HepG2 (cell line): ENCODE data around the gene IGSF11. TPM values are rescaled to one million over a fixed set of nuclear protein-coding genes. Genes with fewer than 3 reads are reported as not detected.

Experiments
- ATAC-seq: fragments of 200-7000 bp; cut with Tn5 transposase; 3 replicates; pipeline ENCODE4 v1.9.1; 2020; ENCODE audit warnings: mild to moderate bottlenecking, moderate library complexity
- BruUV-seq: library from RNA; stranded (reverse); fragments of 400-500 nt; replicated peaks from 2 replicates; lab custom pipeline; 2021; lab: Mats Ljungman, UMichigan
- CTCF ChIA-PET: fragments of 300-600 bp; formaldehyde crosslinking; extraction: SDS; loops from one replicate; lab custom pipeline; 2021; ENCODE audit warnings: low total read pairs, inconsistent platforms, low intra/inter-chr PET ratio; lab: Yijun Ruan, JAX
- POLR2A ChIA-PET: fragments of 350-600 bp; sonication (Branson Sonifier 250); formaldehyde crosslinking; loops from one replicate; lab custom pipeline; 2020; ENCODE audit warnings: antibody characterized with exemption, inconsistent platforms; lab: Yijun Ruan, JAX
- DNase-seq: peaks from one replicate; pipeline ENCODE4 v3.0.0-alpha.2; 2015; ENCODE audit warnings: low spot score
- FAIRE-seq: peaks from 3 replicates; lab custom pipeline; 2011; peaks lifted over from hg19 to GRCh38; lab: Jason Lieb, UNC
- H2AFZ ChIP-seq: one replicate; pipeline ENCODE4 v1.6.1; 2011; ENCODE audit warnings: low read length, inconsistent platforms
- H3K27ac ChIP-seq: fragments of 300-600 bp; 3 replicates; pipeline ENCODE4 v1.8.0; 2011; ENCODE audit warnings: mixed run types, mild to moderate bottlenecking, mixed read lengths, low read length, inconsistent platforms; ENCODE audit not compliant: insufficient read depth; ENCODE audit errors: extremely low read length
- H3K27me3 ChIP-seq, 2 experiments: fragments of 200-600 bp in 1 of 2; 2 replicates in 1 of 2; 3 replicates in 1 of 2; pipeline versions ENCODE4 v1.6.0 to v1.8.0; 2011; ENCODE audit warnings: low read length in 2 of 2, mild to moderate bottlenecking in 2 of 2, moderate library complexity in 2 of 2, inconsistent platforms in 1 of 2; ENCODE audit not compliant: insufficient read depth in 2 of 2, control insufficient read depth in 1 of 2
- H3K36me3 ChIP-seq, 2 experiments: fragments of 200-600 bp in 1 of 2; replicated peaks in 1 of 2; 2 replicates in 1 of 2; 3 replicates in 1 of 2; pipeline versions ENCODE4 v1.5.1 to v1.8.0; 2011; ENCODE audit warnings: low read length in 2 of 2, inconsistent platforms in 1 of 2; ENCODE audit not compliant: insufficient read depth in 2 of 2, control insufficient read depth in 1 of 2
- H3K4me1 ChIP-seq: 2 replicates; pipeline ENCODE4 v1.5.1; 2012; ENCODE audit warnings: low read length, inconsistent platforms; ENCODE audit not compliant: insufficient read depth
- H3K4me2 ChIP-seq: 2 replicates; pipeline ENCODE4 v1.6.0; 2011; ENCODE audit warnings: low read depth, low read length, inconsistent platforms
- H3K4me3 ChIP-seq, 3 experiments: fragments of 200-600 bp in 1 of 3; sonication (generic), shearing (Covaris generic) in 1 of 3; replicated peaks in 1 of 3; 2 replicates each; pipeline ENCODE4 v1.5.1; 2011 to 2016; ENCODE audit warnings: low read length in 3 of 3, inconsistent platforms in 2 of 3, low read depth in 2 of 3, mild to moderate bottlenecking in 2 of 3, control low read depth in 1 of 3, mixed read lengths in 1 of 3; ENCODE audit not compliant: insufficient read depth in 1 of 3
- H3K79me2 ChIP-seq: one replicate; pipeline ENCODE4 v1.6.1; 2011; ENCODE audit warnings: low read length, inconsistent platforms; ENCODE audit not compliant: insufficient read depth
- H3K9ac ChIP-seq: 2 replicates; pipeline ENCODE4 v1.6.0; 2011; ENCODE audit warnings: mild to moderate bottlenecking, low read depth, low read length, inconsistent platforms; ENCODE audit not compliant: insufficient read depth
- H3K9me3 ChIP-seq: 2 replicates; pipeline ENCODE4 v1.5.1; 2012; ENCODE audit warnings: mild to moderate bottlenecking, low read length
- H4K20me1 ChIP-seq: 2 replicates; pipeline ENCODE4 v1.6.0; 2011; ENCODE audit warnings: inconsistent platforms, mild to moderate bottlenecking, low read length, moderate library complexity; ENCODE audit not compliant: insufficient read depth
- ARNT ChIP-seq: fragments of 450-650 bp; IDR thresholded peaks from 2 replicates; pipeline ENCODE4 v1.6.1; 2017
- ARNT2 ChIP-seq: sonication (generic); formaldehyde crosslinking; IDR thresholded peaks from 2 replicates; pipeline ENCODE4 v1.8.0; 2022; ENCODE audit warnings: mild to moderate bottlenecking, low read depth, missing genetic modification reagents, moderate library complexity
- ELF1 ChIP-seq: sonication (generic); formaldehyde crosslinking; IDR thresholded peaks from 2 replicates; pipeline ENCODE4 v1.4.0; 2020; ENCODE audit warnings: missing genetic modification reagents
- HIVEP1 ChIP-seq: sonication (generic); formaldehyde crosslinking; IDR thresholded peaks from 2 replicates; pipeline ENCODE4 v1.4.0; 2020; ENCODE audit warnings: mild to moderate bottlenecking, missing genetic modification reagents
- MEIS1 ChIP-seq: sonication (generic); formaldehyde crosslinking; IDR thresholded peaks from 2 replicates; pipeline ENCODE4 v1.9.0; 2021; ENCODE audit warnings: mild to moderate bottlenecking, missing genetic modification reagents, moderate library complexity, borderline replicate concordance
- MYC ChIP-seq: sonication (generic); formaldehyde crosslinking; IDR thresholded peaks from 2 replicates; pipeline ENCODE4 v1.9.0; 2021; ENCODE audit warnings: missing genetic modification reagents, borderline replicate concordance
- PAF1 ChIP-seq: IDR thresholded peaks from 2 replicates; pipeline ENCODE4 v1.6.1; 2016; ENCODE audit warnings: missing genetic modification reagents, missing compliant biosample characterization
- PAX8 ChIP-seq: sonication (generic); formaldehyde crosslinking; IDR thresholded peaks from 2 replicates; pipeline ENCODE4 v1.8.0; 2022; ENCODE audit warnings: mild to moderate bottlenecking, missing genetic modification reagents, borderline replicate concordance
- PHF21A ChIP-seq: sonication (generic); formaldehyde crosslinking; IDR thresholded peaks from 2 replicates; pipeline ENCODE4 v1.5.0; 2020; ENCODE audit warnings: mild to moderate bottlenecking, missing genetic modification reagents
- PITX1 ChIP-seq: sonication (generic); formaldehyde crosslinking; IDR thresholded peaks from 2 replicates; pipeline ENCODE4 v1.5.1; 2020; ENCODE audit warnings: mild to moderate bottlenecking, missing genetic modification reagents
- SOX5 ChIP-seq: IDR thresholded peaks from 2 replicates; pipeline ENCODE4 v1.6.1; 2016; ENCODE audit warnings: borderline replicate concordance
- TBL1XR1 ChIP-seq: fragments of 150-350 bp; IDR thresholded peaks from 2 replicates; pipeline ENCODE4 v1.6.1; 2014; ENCODE audit warnings: borderline replicate concordance, low read length; ENCODE audit not compliant: partially characterized antibody
- ZBTB8A ChIP-seq: sonication (generic); formaldehyde crosslinking; IDR thresholded peaks from 2 replicates; pipeline ENCODE4 v1.4.0; 2020; ENCODE audit warnings: mild to moderate bottlenecking, low read depth, missing genetic modification reagents, borderline replicate concordance
- ZFP37 ChIP-seq: sonication (generic); formaldehyde crosslinking; IDR thresholded peaks from 2 replicates; pipeline ENCODE4 v1.4.0; 2020; ENCODE audit warnings: missing genetic modification reagents, borderline replicate concordance
- ZNF530 ChIP-seq: sonication (generic); formaldehyde crosslinking; IDR thresholded peaks from 2 replicates; pipeline ENCODE4 v1.5.0; 2020; ENCODE audit warnings: low read depth, mild to moderate bottlenecking, missing genetic modification reagents
- ZNF564 ChIP-seq: sonication (generic); formaldehyde crosslinking; IDR thresholded peaks from 2 replicates; pipeline ENCODE4 v1.8.1; 2023; ENCODE audit warnings: mild to moderate bottlenecking, missing genetic modification reagents
- ZNF781 ChIP-seq: sonication (generic); formaldehyde crosslinking; IDR thresholded peaks from 2 replicates; pipeline ENCODE4 v1.5.1; 2020; ENCODE audit warnings: borderline replicate concordance, mild to moderate bottlenecking, missing genetic modification reagents; ENCODE audit errors: not compliant biosample characterization
- WGBS: methylation state at CpG from one replicate; pipeline ENCODE4 v1.1.6; 2017; ENCODE audit warnings: low lambda C conversion rate; 5-methylcytosine and 5-hydroxymethylcytosine counted together
- in situ Hi-C: cut with HindIII; loops from 2 replicates; pipeline ENCODE4 v1.10.0; 2017; ENCODE audit warnings: low pct_unique_long_range_greater_than_20kb; ENCODE audit not compliant: extremely low pct_ligation_motif_present
- intact Hi-C: fragments of 100-400 bp; cut with micrococcal nuclease; formaldehyde crosslinking; loops from one replicate; pipeline ENCODE4 v1.10.0; 2022; ENCODE audit not compliant: unreplicated experiment
- polyA plus RNA-seq, 8 experiments: library from polyadenylated mRNA; depleted of rRNA in 3 of 8; stranded (reverse) in 7 of 8; unstranded in 1 of 8; fragments of >200 nt; fragmentation: Illumina TruSeq in 4 of 8; extraction: Trizol in 4 of 8; gene quantifications; 2 replicates each; pipeline versions ENCODE4 v1.2.1 to v1.2.3, GENCODE V29; 2011 to 2016; ENCODE audit warnings: low read depth in 4 of 8, missing spikeins in 1 of 8, mixed read lengths in 1 of 8; ENCODE audit not compliant: insufficient read depth in 1 of 8
- total RNA-seq, 5 experiments: library from RNA; depleted of rRNA; stranded (reverse); fragments of >200 nt; fragmentation: Illumina TruSeq; extraction: Trizol; gene quantifications; 2 replicates each; pipeline ENCODE4 v1.2.3, GENCODE V29; 2016; ENCODE audit warnings: low read depth in 1 of 5
- TF ChIP-seq, protein P1 (sequence below): sonication (generic); formaldehyde crosslinking; IDR thresholded peaks from 2 replicates; pipeline ENCODE4 v1.4.0; 2020; ENCODE audit warnings: mild to moderate bottlenecking, missing genetic modification reagents

IGSF11 gene
- total and polyA plus RNA-seq, 2 of the 13 experiments (the other 11 are each of a cell fraction or from before 2014, with no cell fraction given): not detected

DNA sequence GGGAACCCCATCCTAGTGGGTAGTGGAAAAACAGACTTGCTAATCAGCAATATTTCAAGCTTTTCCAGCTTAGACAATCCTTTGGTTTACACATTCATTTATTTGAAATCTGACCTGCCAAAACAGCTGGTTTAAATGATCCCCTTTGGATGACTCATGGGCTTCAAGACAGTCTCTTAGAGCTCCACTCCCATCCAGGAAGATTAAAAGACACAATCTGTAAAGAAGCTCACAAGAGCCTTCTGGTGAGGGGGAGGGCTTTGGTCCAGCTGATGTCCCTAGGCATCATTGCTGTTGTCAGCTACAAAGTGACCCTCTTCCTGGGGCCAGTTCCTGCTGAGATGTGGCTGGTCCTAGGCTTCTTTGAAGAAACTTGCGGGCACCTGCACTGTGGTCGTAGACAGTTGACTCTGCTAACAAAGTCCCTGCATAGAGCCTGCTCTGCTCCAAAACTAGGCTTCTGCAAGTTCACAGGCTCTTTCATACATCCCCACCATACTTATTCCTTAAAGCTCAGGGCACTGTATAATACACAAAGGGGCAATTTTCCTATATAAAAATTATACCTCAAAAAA lies 73.7 kb downstream of the IGSF11 start:
- TF ChIP-seq TBL1XR1 (no peak), MYC (CRISPR knock-in tag) (no peak), MEIS1 (CRISPR knock-in tag) (no peak), ZNF781 (CRISPR knock-in tag) (no peak), ZBTB8A (CRISPR knock-in tag) (no peak), ARNT2 (CRISPR knock-in tag) (no peak), PHF21A (CRISPR knock-in tag) (no peak), HIVEP1 (CRISPR knock-in tag) (no peak), SOX5 (CRISPR knock-in tag) (no peak), PITX1 (CRISPR knock-in tag) (no peak), ZFP37 (CRISPR knock-in tag) (no peak), ZNF530 (CRISPR knock-in tag) (no peak), ZNF564 (no peak), ARNT (no peak), PAF1 (no peak), ELF1 (CRISPR knock-in tag) (no peak), PAX8 (no peak)
- TF ChIP-seq, protein P1, sequence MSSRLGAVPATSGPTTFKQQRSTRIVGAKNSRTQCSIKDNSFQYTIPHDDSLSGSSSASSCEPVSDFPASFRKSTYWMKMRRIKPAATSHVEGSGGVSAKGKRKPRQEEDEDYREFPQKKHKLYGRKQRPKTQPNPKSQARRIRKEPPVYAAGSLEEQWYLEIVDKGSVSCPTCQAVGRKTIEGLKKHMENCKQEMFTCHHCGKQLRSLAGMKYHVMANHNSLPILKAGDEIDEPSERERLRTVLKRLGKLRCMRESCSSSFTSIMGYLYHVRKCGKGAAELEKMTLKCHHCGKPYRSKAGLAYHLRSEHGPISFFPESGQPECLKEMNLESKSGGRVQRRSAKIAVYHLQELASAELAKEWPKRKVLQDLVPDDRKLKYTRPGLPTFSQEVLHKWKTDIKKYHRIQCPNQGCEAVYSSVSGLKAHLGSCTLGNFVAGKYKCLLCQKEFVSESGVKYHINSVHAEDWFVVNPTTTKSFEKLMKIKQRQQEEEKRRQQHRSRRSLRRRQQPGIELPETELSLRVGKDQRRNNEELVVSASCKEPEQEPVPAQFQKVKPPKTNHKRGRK: no peak
- TF ChIP-seq, all 625 proteins: peak for 0
- no peak overlapping the region for H3K4me2 ChIP-seq
- DNase-seq (no peak), ATAC-seq (no peak), FAIRE-seq (no peak)
- no peak overlapping the region for H3K9ac ChIP-seq
- no peaks in the 10 kb centered on the region for H3K4me1 ChIP-seq
- intact Hi-C loops: no loop called here
- no peak overlapping the region for H2AFZ ChIP-seq
- no peaks in the 10 kb centered on the region for H3K79me2 ChIP-seq
- H3K9me3 ChIP-seq: no peaks in the 10 kb centered on the region
- ChIA-PET POLR2A (no interaction called here), CTCF (no interaction called here)
- no peaks in the 10 kb centered on the region for H4K20me1 ChIP-seq
- no peak overlapping the region for H3K27ac ChIP-seq
- no peaks in the 10 kb centered on the region; a peak in 1 of 5 replicates for H3K27me3 ChIP-seq
- in situ Hi-C loops: no loop called here
- no peak overlapping the region for H3K4me3 ChIP-seq
- H3K36me3 ChIP-seq: no peaks in the 10 kb centered on the region
- 0% methylated on average over 1 of the region's 2 CpGs for WGBS
- no TSS peak for BruUV-seq
